ENCODE measurements around the gene ARFGAP2.

DNA sequence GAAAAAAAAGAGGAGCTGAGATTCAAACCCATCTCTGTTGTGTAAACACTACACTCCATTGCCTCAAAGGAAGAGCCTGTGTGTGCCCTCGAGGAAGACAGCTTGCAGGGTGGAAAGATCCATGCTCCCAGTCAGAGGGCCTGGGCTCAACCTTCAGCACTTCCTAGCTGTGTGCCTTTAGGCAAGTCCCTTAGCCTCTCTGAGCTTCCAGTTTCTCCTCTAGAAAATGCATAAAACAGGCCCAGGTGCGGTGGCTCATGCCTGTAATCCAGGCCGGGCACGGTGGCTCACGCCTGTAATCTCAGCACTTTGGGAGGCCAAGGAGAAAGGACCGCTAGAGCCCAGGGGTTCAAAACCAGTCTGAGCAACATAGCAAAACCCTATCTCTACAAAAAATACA lies 4.6 kb upstream of the ARFGAP2 start:
- TF ChIP-seq GATA3 (IDR thresholded peaks at IDR 0.05; ENCODE audit: low read depth, low read length): no peak
- TF ChIP-seq GATA2 (IDR thresholded peaks at IDR 0.05; ENCODE audit: low read depth, low read length): no peak

Data from SH-SY5Y (cell line).